WTC11 (cell line): ENCODE results near the gene FXN. TPM values are rescaled to one million over a fixed set of nuclear protein-coding genes. Genes with fewer than 3 reads are reported as not detected.

Experiments used
- ATF1 ChIP-seq: sonication (generic); formaldehyde crosslinking; IDR thresholded peaks from 2 replicates; pipeline ENCODE4 v1.8.1; 2023; ENCODE audit warnings: mild to moderate bottlenecking, moderate library complexity, missing genetic modification reagents
- CBFB ChIP-seq: sonication (generic); formaldehyde crosslinking; IDR thresholded peaks from 2 replicates; pipeline ENCODE4 v1.8.1; 2022; ENCODE audit warnings: mild to moderate bottlenecking, low read depth, missing genetic modification reagents
- CREB1 ChIP-seq: sonication (generic); formaldehyde crosslinking; IDR thresholded peaks from 2 replicates; pipeline ENCODE4 v1.8.0; 2023; ENCODE audit warnings: mild to moderate bottlenecking, missing genetic modification reagents
- CREM ChIP-seq: sonication (generic); formaldehyde crosslinking; IDR thresholded peaks from 2 replicates; pipeline ENCODE4 v1.8.1; 2022; ENCODE audit warnings: mild to moderate bottlenecking, missing genetic modification reagents, moderate library complexity
- CTCF ChIP-seq: fragments of 200-600 bp; IDR thresholded peaks from 2 replicates; pipeline ENCODE4 v1.8.0; 2022; ENCODE audit warnings: antibody characterized with exemption
- E2F5 ChIP-seq: sonication (generic); formaldehyde crosslinking; IDR thresholded peaks from 2 replicates; pipeline ENCODE4 v1.8.1; 2022; ENCODE audit warnings: mild to moderate bottlenecking, moderate library complexity, missing genetic modification reagents
- ELF4 ChIP-seq: sonication (generic); formaldehyde crosslinking; IDR thresholded peaks from 2 replicates; pipeline ENCODE4 v1.8.1; 2022; ENCODE audit warnings: low read depth, mild to moderate bottlenecking, moderate library complexity, missing genetic modification reagents
- ETV6 ChIP-seq: sonication (generic); formaldehyde crosslinking; IDR thresholded peaks from 2 replicates; pipeline ENCODE4 v1.8.1; 2022; ENCODE audit warnings: mild to moderate bottlenecking, missing genetic modification reagents
- GABPB1 ChIP-seq: sonication (generic); formaldehyde crosslinking; IDR thresholded peaks from 2 replicates; pipeline ENCODE4 v1.8.1; 2023; ENCODE audit warnings: mild to moderate bottlenecking, missing genetic modification reagents
- GRHL2 ChIP-seq: fragments of 250-450 bp; sonication (Bioruptor Pico); IDR thresholded peaks from 2 replicates; pipeline ENCODE4 v1.8.0; 2022; ENCODE audit warnings: mild to moderate bottlenecking, moderate library complexity; ENCODE audit not compliant: insufficient replicate concordance, severe bottlenecking
- HMGXB4 ChIP-seq: sonication (generic); formaldehyde crosslinking; IDR thresholded peaks from 2 replicates; pipeline ENCODE4 v1.8.1; 2023; ENCODE audit warnings: mild to moderate bottlenecking, moderate library complexity, missing genetic modification reagents
- JAZF1 ChIP-seq: fragments of 250-450 bp; sonication (Bioruptor Pico); IDR thresholded peaks from 2 replicates; pipeline ENCODE4 v1.9.0; 2021; ENCODE audit warnings: moderate library complexity, mild to moderate bottlenecking, inconsistent platforms
- MLX ChIP-seq: sonication (generic); formaldehyde crosslinking; IDR thresholded peaks from 2 replicates; pipeline ENCODE4 v1.8.1; 2023; ENCODE audit warnings: mild to moderate bottlenecking, missing genetic modification reagents, moderate library complexity
- NFE2L1 ChIP-seq: sonication (generic); formaldehyde crosslinking; IDR thresholded peaks from 2 replicates; pipeline ENCODE4 v1.8.1; 2023; ENCODE audit warnings: missing genetic modification reagents
- NR2C2 ChIP-seq: sonication (generic); formaldehyde crosslinking; IDR thresholded peaks from 2 replicates; pipeline ENCODE4 v1.8.0; 2022; ENCODE audit warnings: mild to moderate bottlenecking, missing genetic modification reagents
- PREB ChIP-seq: sonication (generic); formaldehyde crosslinking; IDR thresholded peaks from 2 replicates; pipeline ENCODE4 v1.8.1; 2022; ENCODE audit warnings: mild to moderate bottlenecking, missing genetic modification reagents, moderate library complexity, borderline replicate concordance
- RELA ChIP-seq: sonication (generic); formaldehyde crosslinking; IDR thresholded peaks from 2 replicates; pipeline ENCODE4 v1.8.1; 2022; ENCODE audit warnings: missing genetic modification reagents, mild to moderate bottlenecking, borderline replicate concordance
- ZBTB21 ChIP-seq: sonication (generic); formaldehyde crosslinking; IDR thresholded peaks from 2 replicates; pipeline ENCODE4 v1.8.1; 2023; ENCODE audit warnings: mild to moderate bottlenecking, missing genetic modification reagents, borderline replicate concordance
- ZBTB43 ChIP-seq: sonication (generic); formaldehyde crosslinking; IDR thresholded peaks from 2 replicates; pipeline ENCODE4 v1.8.1; 2023; ENCODE audit warnings: mild to moderate bottlenecking, missing genetic modification reagents
- ZNF121 ChIP-seq: sonication (generic); formaldehyde crosslinking; IDR thresholded peaks from 2 replicates; pipeline ENCODE4 v1.8.0; 2023; ENCODE audit warnings: missing genetic modification reagents
- ZNF219 ChIP-seq: sonication (generic); formaldehyde crosslinking; IDR thresholded peaks from 2 replicates; pipeline ENCODE4 v1.8.0; 2023; ENCODE audit warnings: missing genetic modification reagents, mild to moderate bottlenecking, borderline replicate concordance
- ZNF263 ChIP-seq: sonication (generic); formaldehyde crosslinking; IDR thresholded peaks from 2 replicates; pipeline ENCODE4 v1.8.1; 2022; ENCODE audit warnings: low read depth, mild to moderate bottlenecking, moderate library complexity, missing genetic modification reagents
- ZNF281 ChIP-seq: sonication (generic); formaldehyde crosslinking; IDR thresholded peaks from 2 replicates; pipeline ENCODE4 v1.8.0; 2023; ENCODE audit warnings: mild to moderate bottlenecking, missing genetic modification reagents
- ZNF396 ChIP-seq: fragments of 250-450 bp; sonication (Bioruptor Pico); IDR thresholded peaks from 2 replicates; pipeline ENCODE4 v1.8.0; 2021; ENCODE audit warnings: mild to moderate bottlenecking, moderate library complexity, borderline replicate concordance
- total RNA-seq: library from RNA; stranded (reverse); gene quantifications from 3 replicates; pipeline ENCODE4 v1.2.3, GENCODE V29; 2021

Gene FXN
- total RNA-seq, 1 experiment from 2014 or later = 30.6 TPM

GRCh38 chr9:69120380-69121154 lies 85.0 kb downstream of the FXN start (continued):
- no peak for TF ChIP-seq E2F5 (CRISPR knock-in tag)
- TF ChIP-seq NFE2L1 (CRISPR knock-in tag) = peak; percentile 79; the same call in 1 of the 2 replicates
- no peak for TF ChIP-seq ZNF396 (CRISPR knock-in tag)
- no peak; the same call in 1 of the 2 replicates for TF ChIP-seq GABPB1 (CRISPR knock-in tag)
- no peak for TF ChIP-seq CREB1 (CRISPR knock-in tag)
- no peak for TF ChIP-seq ZNF219 (CRISPR knock-in tag)
- no peak for TF ChIP-seq ELF4 (CRISPR knock-in tag)
- TF ChIP-seq CTCF = no peak
- TF ChIP-seq RELA (CRISPR knock-in tag) = no peak
- TF ChIP-seq PREB (CRISPR knock-in tag) = no peak
- no peak for TF ChIP-seq JAZF1
- peak; percentile 56; the same call in 1 of the 2 replicates for TF ChIP-seq ZNF263
- no peak for TF ChIP-seq CBFB (CRISPR knock-in tag)
- TF ChIP-seq GRHL2 = peak; percentile 77
- TF ChIP-seq ETV6 (CRISPR knock-in tag) = peak; percentile 32
- TF ChIP-seq CREM (CRISPR knock-in tag) = no peak
- TF ChIP-seq ZNF121 (CRISPR knock-in tag) = no peak
- TF ChIP-seq ZBTB21 (CRISPR knock-in tag) = no peak
- no peak for TF ChIP-seq ATF1 (CRISPR knock-in tag)
- TF ChIP-seq ZNF281 = peak; percentile 84; the same call in 1 of the 2 replicates
- TF ChIP-seq HMGXB4 = no peak
- TF ChIP-seq NR2C2 = no peak
- TF ChIP-seq MLX (CRISPR knock-in tag) = no peak
- no peak for TF ChIP-seq ZBTB43 (CRISPR knock-in tag)
